ENCODE measurements around the gene PAX8. TPM values are rescaled to one million over a fixed set of nuclear protein-coding genes. Genes with fewer than 3 reads are reported as not detected.

PAX8 gene
- total RNA-seq, 1 donor from 2014 or later, result 0.44 TPM

- no peak for TF ChIP-seq CTCF (IDR thresholded peaks at IDR 0.05; ENCODE audit: borderline replicate concordance)
- Histone ChIP-seq H3K27me3 (ENCODE audit: low read depth) (no peaks in the 10 kb centered on the region), H3K27ac (replicated peaks) (no peak overlapping the region), H3K4me1 (peaks cover 32% of the 10 kb centered on the region), H3K4me3 (no peak overlapping the region), H3K36me3 (no peaks in the 10 kb centered on the region), H3K9me3 (replicated peaks) (no peaks in the 10 kb centered on the region)
- DNase-seq, result no peak
- intact Hi-C loops (cut with micrococcal nuclease), result no loop called here
These were observed 48.9 kb downstream of the PAX8 start for GRCh38 chr2:113229795-113230194.

GRCh38 chr2:113228991-113229716 is 49.6 kb downstream of the PAX8 start:
- no peak overlapping the region for H3K4me3 ChIP-seq
- intact Hi-C loops (cut with micrococcal nuclease), result no loop called here
- peaks cover 32% of the 10 kb centered on the region for H3K4me1 ChIP-seq
- H3K36me3 ChIP-seq, result no peaks in the 10 kb centered on the region
- no peak for DNase-seq
- TF ChIP-seq CTCF (IDR thresholded peaks at IDR 0.05; ENCODE audit: borderline replicate concordance), result no peak
- H3K9me3 ChIP-seq (replicated peaks), result no peaks in the 10 kb centered on the region
- no peaks in the 10 kb centered on the region for H3K27me3 ChIP-seq (ENCODE audit: low read depth)
- H3K27ac ChIP-seq (replicated peaks), result no peak overlapping the region

- peaks cover 32% of the 10 kb centered on the region for H3K4me1 ChIP-seq
- H3K36me3 ChIP-seq, result no peaks in the 10 kb centered on the region
- H3K27me3 ChIP-seq (ENCODE audit: low read depth), result no peaks in the 10 kb centered on the region
- intact Hi-C loops (cut with micrococcal nuclease), result no loop called here
- no peak for TF ChIP-seq CTCF (IDR thresholded peaks at IDR 0.05; ENCODE audit: borderline replicate concordance)
- H3K27ac ChIP-seq (replicated peaks), result no peak overlapping the region
- H3K9me3 ChIP-seq (replicated peaks), result no peaks in the 10 kb centered on the region
- DNase-seq, result no peak
- no peak overlapping the region for H3K4me3 ChIP-seq
These were observed 50.4 kb downstream of the PAX8 start for GRCh38 chr2:113228351-113228750.

DNA sequence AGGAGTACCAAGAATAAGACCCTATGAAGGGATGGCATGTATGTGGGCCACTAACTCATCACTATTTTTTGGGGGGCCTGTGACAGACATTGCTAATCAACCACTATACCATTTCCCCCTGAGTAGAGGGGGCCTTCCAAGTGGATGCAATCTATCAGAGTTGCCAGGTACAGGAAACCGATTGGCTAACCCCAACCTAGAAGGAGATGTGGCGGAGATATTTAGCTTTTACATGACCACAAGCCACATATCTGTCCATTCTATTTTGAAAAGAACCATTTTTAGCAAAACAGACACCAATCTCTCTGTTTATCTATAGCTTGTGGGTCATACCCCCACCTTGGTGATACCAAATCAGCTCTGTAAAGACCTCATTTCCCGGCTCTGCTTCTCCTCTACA is 51.0 kb downstream of the PAX8 start:
- intact Hi-C loops (cut with micrococcal nuclease), result no loop called here
- no peaks in the 10 kb centered on the region for H3K9me3 ChIP-seq (replicated peaks)
- no peak for TF ChIP-seq CTCF (IDR thresholded peaks at IDR 0.05; ENCODE audit: borderline replicate concordance)

DNA sequence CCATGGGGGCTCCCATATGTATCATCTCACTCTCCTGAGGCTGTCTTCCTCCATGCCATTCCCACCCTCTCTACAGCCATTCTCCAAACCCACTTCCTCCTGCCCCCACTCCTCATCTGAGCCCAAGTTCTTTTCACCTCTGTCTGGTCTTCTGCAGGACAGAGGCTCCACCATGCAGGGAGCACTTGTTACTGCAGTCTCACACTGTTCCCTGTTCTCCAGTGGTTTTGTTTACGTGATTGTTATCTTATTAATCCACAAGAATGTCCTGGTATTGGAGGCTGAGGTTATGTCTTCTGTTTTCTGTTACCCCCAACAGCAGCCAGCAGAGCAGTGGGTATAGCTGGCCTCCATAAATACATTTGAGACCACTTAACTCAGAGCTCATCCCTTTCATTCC is 51.4 kb downstream of the PAX8 start:
- H3K4me1 ChIP-seq, result peaks cover 28% of the 10 kb centered on the region
- no peak for DNase-seq
- H3K4me3 ChIP-seq, result no peak overlapping the region
- H3K9me3 ChIP-seq (replicated peaks), result no peaks in the 10 kb centered on the region
- no peaks in the 10 kb centered on the region for H3K36me3 ChIP-seq
- no peak for TF ChIP-seq CTCF (IDR thresholded peaks at IDR 0.05; ENCODE audit: borderline replicate concordance)
- intact Hi-C loops (cut with micrococcal nuclease), result no loop called here
- H3K27ac ChIP-seq (replicated peaks), result no peak overlapping the region
- H3K27me3 ChIP-seq (ENCODE audit: low read depth), result no peaks in the 10 kb centered on the region

More for the DNA sequence above, 51.0 kb downstream of the PAX8 start:
- Histone ChIP-seq H3K27ac (replicated peaks) (no peak overlapping the region), H3K36me3 (no peaks in the 10 kb centered on the region), H3K4me3 (no peak overlapping the region), H3K4me1 (peaks cover 32% of the 10 kb centered on the region), H3K27me3 (ENCODE audit: low read depth) (no peaks in the 10 kb centered on the region)
- DNase-seq, result no peak
